Measurements from ENCODE around the gene RBM23. TPM values are rescaled to one million over a fixed set of nuclear protein-coding genes. Genes with fewer than 3 reads are reported as not detected.
"Not testable (repeated sequence)": the region's sequence is repeated elsewhere in the genome, so short reads cannot be mapped to it uniquely, and the experiment has no call there.

RBM23 gene
- total RNA-seq, 1 experiment from 2014 or later: 70.0 TPM

GRCh38 chr14:22856428-22856827 lies 62.5 kb downstream of the RBM23 start:
- no peaks in the 10 kb centered on the region for H3K27me3 Mint-ChIP-seq (ENCODE audit: insufficient read depth, unreplicated experiment)
- no peaks in the 10 kb centered on the region for H3K9me3 ChIP-seq
- TF ChIP-seq, protein P1, sequence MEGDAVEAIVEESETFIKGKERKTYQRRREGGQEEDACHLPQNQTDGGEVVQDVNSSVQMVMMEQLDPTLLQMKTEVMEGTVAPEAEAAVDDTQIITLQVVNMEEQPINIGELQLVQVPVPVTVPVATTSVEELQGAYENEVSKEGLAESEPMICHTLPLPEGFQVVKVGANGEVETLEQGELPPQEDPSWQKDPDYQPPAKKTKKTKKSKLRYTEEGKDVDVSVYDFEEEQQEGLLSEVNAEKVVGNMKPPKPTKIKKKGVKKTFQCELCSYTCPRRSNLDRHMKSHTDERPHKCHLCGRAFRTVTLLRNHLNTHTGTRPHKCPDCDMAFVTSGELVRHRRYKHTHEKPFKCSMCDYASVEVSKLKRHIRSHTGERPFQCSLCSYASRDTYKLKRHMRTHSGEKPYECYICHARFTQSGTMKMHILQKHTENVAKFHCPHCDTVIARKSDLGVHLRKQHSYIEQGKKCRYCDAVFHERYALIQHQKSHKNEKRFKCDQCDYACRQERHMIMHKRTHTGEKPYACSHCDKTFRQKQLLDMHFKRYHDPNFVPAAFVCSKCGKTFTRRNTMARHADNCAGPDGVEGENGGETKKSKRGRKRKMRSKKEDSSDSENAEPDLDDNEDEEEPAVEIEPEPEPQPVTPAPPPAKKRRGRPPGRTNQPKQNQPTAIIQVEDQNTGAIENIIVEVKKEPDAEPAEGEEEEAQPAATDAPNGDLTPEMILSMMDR (IDR thresholded peaks at IDR 0.05; ENCODE audit: insufficient read depth in 1 of 2, low read depth in 1 of 2, low read length in 1 of 2, severe bottlenecking in 1 of 2, unreplicated experiment in 1 of 2): no peak
- ChIA-PET CTCF (no interaction called here), POLR2A (no interaction called here)
- no peak overlapping the region for H3K27ac Mint-ChIP-seq (ENCODE audit: unreplicated experiment)
- H3K4me1 ChIP-seq: peaks cover 25% of the 10 kb centered on the region
- H3K4me1 Mint-ChIP-seq (ENCODE audit: low read depth, unreplicated experiment): peaks cover 7% of the 10 kb centered on the region
- H3K36me3 ChIP-seq (ENCODE audit: control insufficient read depth, insufficient read depth, low read length): no peaks in the 10 kb centered on the region
- no peak overlapping the region for H3K4me3 Mint-ChIP-seq (ENCODE audit: unreplicated experiment)
- no peaks in the 10 kb centered on the region for H3K27me3 ChIP-seq (replicated peaks; ENCODE audit: control insufficient read depth, insufficient read depth, low read length)
- no peaks in the 10 kb centered on the region for H3K9me3 Mint-ChIP-seq (ENCODE audit: unreplicated experiment)
- intact Hi-C loops (cut with micrococcal nuclease; ENCODE audit: unreplicated experiment): no loop called here
- no peaks in the 10 kb centered on the region for H3K36me3 Mint-ChIP-seq (ENCODE audit: insufficient read depth, unreplicated experiment)
- DNase-seq: no peak
- no TSS peak for BruUV-seq (replicated peaks)
- no peak overlapping the region for H3K4me3 ChIP-seq (ENCODE audit: low read depth, low read length)

GRCh38 chr14:22854963-22855724 lies 63.8 kb downstream of the RBM23 start:
- H3K4me1 ChIP-seq: peaks cover 25% of the 10 kb centered on the region
- TF ChIP-seq, protein P1 (IDR thresholded peaks at IDR 0.05; ENCODE audit: insufficient read depth in 1 of 2, low read depth in 1 of 2, low read length in 1 of 2, severe bottlenecking in 1 of 2, unreplicated experiment in 1 of 2): no peak
- H3K9me3 Mint-ChIP-seq (ENCODE audit: unreplicated experiment): no peaks in the 10 kb centered on the region
- intact Hi-C loops (cut with micrococcal nuclease; ENCODE audit: unreplicated experiment): no loop called here
- H3K9me3 ChIP-seq: no peaks in the 10 kb centered on the region
- ChIA-PET POLR2A (no interaction called here), CTCF (interaction anchor here (0.6 to 1.1 kb wide), 9 partner anchors 16 to 299 kb away, joined by 3 to 8 read pairs (median 3); partner anchors contain the start of genes DAD1 and LRP10)
- BruUV-seq (replicated peaks): no TSS peak
- H3K4me1 Mint-ChIP-seq (ENCODE audit: low read depth, unreplicated experiment): peaks cover 7% of the 10 kb centered on the region
- no peaks in the 10 kb centered on the region for H3K27me3 Mint-ChIP-seq (ENCODE audit: insufficient read depth, unreplicated experiment)
- no peak overlapping the region for H3K4me3 Mint-ChIP-seq (ENCODE audit: unreplicated experiment)
- H3K27me3 ChIP-seq (replicated peaks; ENCODE audit: control insufficient read depth, insufficient read depth, low read length): no peaks in the 10 kb centered on the region
- peak in 1 of 2 experiments; percentile 15 for DNase-seq
- H3K36me3 Mint-ChIP-seq (ENCODE audit: insufficient read depth, unreplicated experiment): no peaks in the 10 kb centered on the region
- H3K27ac Mint-ChIP-seq (ENCODE audit: unreplicated experiment): no peak overlapping the region
- no peaks in the 10 kb centered on the region for H3K36me3 ChIP-seq (ENCODE audit: control insufficient read depth, insufficient read depth, low read length)
- H3K4me3 ChIP-seq (ENCODE audit: low read depth, low read length): no peak overlapping the region

DNA sequence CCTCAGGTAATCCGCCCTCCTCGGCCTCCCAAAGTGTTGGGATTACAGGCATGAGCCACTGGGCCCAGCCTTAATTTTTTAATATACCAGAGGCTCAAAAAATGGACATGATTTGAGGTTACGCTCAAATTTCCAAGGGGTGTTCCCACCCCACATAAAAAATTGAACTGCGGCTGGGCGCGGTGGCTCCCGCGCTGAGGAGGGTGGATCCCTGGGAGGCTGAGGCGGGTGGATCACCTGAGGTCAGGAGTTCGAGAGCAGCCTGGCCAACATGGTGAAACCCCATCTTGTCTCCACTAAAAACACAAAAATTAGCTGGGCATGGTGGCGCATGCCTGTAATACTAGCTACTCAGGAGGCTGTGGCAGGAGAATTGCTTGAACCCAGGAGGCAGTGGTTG lies 64.7 kb downstream of the RBM23 start:
- DNase-seq; H3K9me3 Mint-ChIP-seq (ENCODE audit: unreplicated experiment); H3K36me3 Mint-ChIP-seq (ENCODE audit: insufficient read depth, unreplicated experiment); H3K4me1 Mint-ChIP-seq (ENCODE audit: low read depth, unreplicated experiment); H3K4me3 Mint-ChIP-seq (ENCODE audit: unreplicated experiment); H3K27me3 ChIP-seq (replicated peaks; ENCODE audit: control insufficient read depth, insufficient read depth, low read length); intact Hi-C loops (cut with micrococcal nuclease; ENCODE audit: unreplicated experiment); H3K36me3 ChIP-seq (ENCODE audit: control insufficient read depth, insufficient read depth, low read length); H3K27ac Mint-ChIP-seq (ENCODE audit: unreplicated experiment); H3K27me3 Mint-ChIP-seq (ENCODE audit: insufficient read depth, unreplicated experiment); H3K9me3 ChIP-seq; H3K4me3 ChIP-seq (ENCODE audit: low read depth, low read length); BruUV-seq (replicated peaks): not testable (repeated sequence)
- CTCF ChIA-PET: interaction anchor here (0.6 to 2.8 kb wide), 6 partner anchors 24 to 284 kb away, joined by 3 to 14 read pairs (median 3); no protein-coding TSS in a partner anchor
- POLR2A ChIA-PET: interaction anchor here (2.6 kb wide), 1 partner anchor 32 kb away, joined by 14 read pairs; no protein-coding TSS in a partner anchor
- H3K4me1 ChIP-seq: peaks cover 25% of the 10 kb centered on the region

Measured in Caco-2 (cell line).